GM12801 (cell line): ENCODE results near the gene TEDDM1.

Experiments used
- TF ChIP-seq, protein P1 (sequence below): IDR thresholded peaks from one replicate; pipeline ENCODE4 v1.5.1; 2011; ENCODE audit warnings: control low read depth; ENCODE audit not compliant: insufficient read length; ENCODE audit errors: extremely low read depth

Gene TEDDM1

DNA sequence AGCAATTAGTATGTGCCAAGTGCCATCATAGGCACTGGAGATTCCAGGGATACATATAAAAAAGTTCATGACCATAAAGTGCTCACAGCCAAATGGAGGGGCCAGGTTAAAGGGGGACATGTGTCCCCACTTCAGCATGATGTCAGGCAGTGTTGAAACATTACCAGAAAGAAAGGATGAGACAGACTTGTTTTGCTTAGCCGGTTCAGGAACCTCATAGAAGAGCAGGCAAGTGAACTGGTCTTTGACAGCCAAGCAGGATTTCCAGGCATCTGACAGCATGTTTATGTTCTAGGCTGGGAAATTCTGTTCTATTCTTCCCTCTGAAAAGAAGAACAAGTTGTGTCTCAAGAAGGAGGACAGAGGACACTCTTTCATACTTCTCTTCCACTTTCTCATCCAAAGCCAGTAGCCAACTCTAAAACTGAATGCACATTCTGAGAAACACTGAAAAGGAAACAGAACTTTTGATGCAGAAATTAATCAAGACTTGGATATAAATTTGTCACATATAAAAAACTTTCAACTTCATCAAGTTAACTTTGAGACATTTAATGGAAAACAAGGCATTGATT is 48.6 kb downstream of the TEDDM1 start:
- TF ChIP-seq, protein P1, sequence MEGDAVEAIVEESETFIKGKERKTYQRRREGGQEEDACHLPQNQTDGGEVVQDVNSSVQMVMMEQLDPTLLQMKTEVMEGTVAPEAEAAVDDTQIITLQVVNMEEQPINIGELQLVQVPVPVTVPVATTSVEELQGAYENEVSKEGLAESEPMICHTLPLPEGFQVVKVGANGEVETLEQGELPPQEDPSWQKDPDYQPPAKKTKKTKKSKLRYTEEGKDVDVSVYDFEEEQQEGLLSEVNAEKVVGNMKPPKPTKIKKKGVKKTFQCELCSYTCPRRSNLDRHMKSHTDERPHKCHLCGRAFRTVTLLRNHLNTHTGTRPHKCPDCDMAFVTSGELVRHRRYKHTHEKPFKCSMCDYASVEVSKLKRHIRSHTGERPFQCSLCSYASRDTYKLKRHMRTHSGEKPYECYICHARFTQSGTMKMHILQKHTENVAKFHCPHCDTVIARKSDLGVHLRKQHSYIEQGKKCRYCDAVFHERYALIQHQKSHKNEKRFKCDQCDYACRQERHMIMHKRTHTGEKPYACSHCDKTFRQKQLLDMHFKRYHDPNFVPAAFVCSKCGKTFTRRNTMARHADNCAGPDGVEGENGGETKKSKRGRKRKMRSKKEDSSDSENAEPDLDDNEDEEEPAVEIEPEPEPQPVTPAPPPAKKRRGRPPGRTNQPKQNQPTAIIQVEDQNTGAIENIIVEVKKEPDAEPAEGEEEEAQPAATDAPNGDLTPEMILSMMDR: no peak

DNA sequence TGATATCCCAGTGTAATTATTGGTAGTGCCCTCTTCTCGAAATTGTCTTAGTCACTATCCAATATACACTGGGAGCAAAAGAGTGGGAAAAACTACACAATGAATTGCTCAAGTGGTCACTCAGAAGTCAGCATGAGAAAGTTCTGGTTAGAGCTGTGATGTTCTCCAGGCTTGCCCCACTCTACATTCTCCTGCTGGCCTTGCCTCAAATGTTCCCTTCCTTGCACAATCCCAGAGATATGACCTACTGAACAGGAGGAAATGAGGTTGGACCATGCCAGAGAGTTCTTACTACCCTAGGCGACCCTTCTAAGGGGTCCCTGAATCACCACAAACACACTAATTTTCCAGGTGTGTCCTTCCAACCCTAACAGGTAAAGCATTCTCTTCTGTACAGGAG is 49.6 kb downstream of the TEDDM1 start:
- TF ChIP-seq, protein P1: no peak

DNA sequence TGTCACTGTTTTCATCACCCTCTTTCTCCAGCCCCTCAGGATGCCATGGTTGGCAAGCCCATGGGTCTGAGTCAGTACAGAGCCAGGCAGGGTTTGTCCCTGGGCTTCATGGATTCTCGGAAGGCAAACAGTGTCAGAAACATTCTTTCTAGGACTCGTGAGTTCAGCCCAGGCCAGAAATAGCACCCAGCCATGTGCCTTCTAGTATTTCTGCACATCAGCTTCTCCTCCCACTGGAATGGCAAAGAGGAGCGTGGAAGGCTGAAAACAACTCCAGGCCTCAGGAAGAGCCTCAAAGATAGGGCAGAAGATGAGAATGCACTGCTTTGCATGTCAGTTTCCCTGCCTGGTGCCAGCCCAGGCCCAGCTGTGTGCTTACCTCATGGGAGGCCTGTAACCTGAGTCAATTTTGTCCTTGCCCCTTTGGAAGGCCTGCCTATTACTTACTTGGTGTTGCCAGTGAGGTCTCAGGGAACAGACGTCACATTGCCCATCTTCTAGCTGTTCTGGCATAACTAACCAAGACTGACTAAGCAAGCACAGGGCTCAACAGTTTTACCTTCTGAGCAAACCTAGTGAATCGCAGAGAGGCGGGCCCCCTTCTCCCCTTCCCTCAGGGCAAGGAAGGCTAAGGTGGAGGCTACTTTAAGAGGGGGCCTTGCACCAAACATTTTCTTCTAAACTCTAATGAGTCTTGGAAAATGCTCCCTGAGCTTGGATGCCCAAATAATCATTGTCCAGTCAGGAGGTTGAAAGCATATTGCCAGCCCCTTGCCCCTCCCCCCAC is 51.3 kb downstream of the TEDDM1 start:
- TF ChIP-seq, protein P1: no peak
